HFF-Myc (cell line): ENCODE data around the gene HOXC12.

Source experiments
- DNase-seq: peaks from one replicate; pipeline ENCODE4 v3.0.0-alpha.2; 2011; ENCODE audit warnings: low read depth; ENCODE audit errors: extremely low read depth
- H3K4me3 ChIP-seq: replicated peaks from 2 replicates; pipeline ENCODE4 v1.5.1; 2011; ENCODE audit warnings: low read depth, mild to moderate bottlenecking, control low read depth, low read length
- TF ChIP-seq, protein P1 (sequence below): IDR thresholded peaks from 2 replicates; pipeline ENCODE4 v1.5.1; 2012; ENCODE audit warnings: mild to moderate bottlenecking, low read depth, low read length, control low read depth; ENCODE audit errors: missing control alignments

HOXC12 gene

DNA sequence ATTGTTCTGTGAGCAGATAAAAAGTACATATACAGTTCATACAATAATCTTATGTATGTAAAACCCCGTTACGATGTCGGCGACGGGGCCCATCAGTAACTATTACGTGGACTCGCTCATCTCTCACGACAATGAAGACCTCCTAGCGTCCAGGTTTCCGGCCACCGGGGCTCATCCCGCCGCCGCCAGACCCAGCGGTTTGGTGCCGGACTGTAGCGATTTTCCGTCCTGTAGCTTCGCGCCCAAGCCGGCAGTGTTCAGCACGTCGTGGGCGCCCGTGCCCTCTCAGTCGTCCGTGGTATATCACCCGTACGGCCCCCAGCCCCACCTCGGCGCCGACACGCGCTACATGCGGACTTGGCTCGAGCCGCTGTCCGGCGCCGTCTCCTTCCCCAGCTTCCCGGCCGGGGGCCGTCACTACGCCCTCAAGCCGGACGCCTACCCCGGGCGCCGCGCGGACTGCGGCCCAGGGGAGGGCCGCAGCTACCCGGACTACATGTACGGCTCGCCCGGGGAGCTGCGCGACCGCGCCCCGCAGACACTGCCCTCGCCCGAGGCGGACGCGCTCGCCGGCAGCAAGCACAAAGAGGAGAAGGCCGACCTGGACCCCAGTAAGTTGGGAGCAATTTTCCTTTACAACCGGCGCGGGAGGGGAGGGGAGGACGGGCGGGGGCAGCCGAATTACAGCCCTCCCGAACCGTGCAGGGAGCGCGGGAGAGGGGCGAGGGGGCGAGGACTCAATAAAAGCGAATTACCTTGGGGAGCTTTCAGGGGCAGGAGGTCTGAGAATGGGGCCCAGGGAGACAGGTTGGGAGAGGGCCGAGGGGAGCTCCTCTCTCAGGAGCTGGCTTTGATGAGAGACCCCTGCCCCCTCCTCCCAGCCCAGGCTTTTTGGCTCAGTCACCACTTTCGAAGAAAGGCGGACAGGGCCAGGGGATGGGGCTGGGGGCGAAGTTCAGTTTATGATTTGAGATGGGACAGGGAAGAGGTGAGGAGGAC lies 45.7 kb downstream of the HOXC12 start, which contains the start of gene HOXC9:
TSS of gene HOXC9 (plus strand) at position 46 of the 999 bp plus-strand sequence. CDS start at position 74, 28 bp downstream.
- peak within 1 kb of the TSS; percentile 67 for H3K4me3 ChIP-seq
- no peak for DNase-seq
- TF ChIP-seq, protein P1, sequence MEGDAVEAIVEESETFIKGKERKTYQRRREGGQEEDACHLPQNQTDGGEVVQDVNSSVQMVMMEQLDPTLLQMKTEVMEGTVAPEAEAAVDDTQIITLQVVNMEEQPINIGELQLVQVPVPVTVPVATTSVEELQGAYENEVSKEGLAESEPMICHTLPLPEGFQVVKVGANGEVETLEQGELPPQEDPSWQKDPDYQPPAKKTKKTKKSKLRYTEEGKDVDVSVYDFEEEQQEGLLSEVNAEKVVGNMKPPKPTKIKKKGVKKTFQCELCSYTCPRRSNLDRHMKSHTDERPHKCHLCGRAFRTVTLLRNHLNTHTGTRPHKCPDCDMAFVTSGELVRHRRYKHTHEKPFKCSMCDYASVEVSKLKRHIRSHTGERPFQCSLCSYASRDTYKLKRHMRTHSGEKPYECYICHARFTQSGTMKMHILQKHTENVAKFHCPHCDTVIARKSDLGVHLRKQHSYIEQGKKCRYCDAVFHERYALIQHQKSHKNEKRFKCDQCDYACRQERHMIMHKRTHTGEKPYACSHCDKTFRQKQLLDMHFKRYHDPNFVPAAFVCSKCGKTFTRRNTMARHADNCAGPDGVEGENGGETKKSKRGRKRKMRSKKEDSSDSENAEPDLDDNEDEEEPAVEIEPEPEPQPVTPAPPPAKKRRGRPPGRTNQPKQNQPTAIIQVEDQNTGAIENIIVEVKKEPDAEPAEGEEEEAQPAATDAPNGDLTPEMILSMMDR: no peak

DNA sequence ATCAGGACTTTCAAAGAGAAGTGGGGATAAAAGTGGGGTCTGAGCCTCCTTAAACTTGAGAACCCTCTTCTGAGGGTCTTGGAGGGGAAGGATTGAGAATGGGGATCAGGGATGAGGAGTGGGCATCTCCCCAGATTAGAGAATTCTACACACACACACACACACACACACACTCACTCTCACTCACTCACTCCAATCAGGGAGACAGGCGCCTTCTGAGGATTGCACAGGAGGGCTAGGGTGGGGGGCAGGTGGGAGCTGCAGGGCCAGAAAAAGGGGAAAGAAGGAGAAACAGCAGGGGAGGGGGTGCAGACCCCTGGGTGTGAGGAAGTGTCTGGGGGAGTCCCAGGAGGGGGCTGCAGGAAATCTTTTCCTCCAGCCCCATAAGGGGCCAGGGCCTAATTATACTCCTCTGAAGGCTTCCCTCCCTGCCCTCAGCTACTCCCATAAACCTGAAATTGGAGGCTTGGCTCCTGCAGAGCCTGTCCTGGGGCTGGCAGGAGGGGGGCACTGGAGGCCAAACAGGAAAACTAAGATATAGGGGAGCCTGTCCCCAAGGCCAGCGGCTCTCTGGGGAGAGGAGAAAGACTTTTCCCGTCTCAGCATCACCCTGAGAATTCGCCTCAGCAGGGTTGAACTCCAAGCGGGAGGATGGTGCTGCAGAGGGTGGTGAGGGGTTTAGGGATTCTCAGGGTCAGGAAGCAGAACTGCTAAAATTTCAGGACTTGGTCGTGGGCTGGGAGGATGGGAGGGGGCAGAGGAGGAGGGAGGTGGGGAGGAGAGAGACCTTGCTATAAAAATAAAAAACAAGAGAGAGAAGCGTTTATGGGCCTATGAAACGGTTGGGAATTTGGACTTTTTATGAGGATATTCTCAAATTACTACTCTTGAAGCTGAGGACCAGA lies 46.8 kb downstream of the HOXC12 start:
- TF ChIP-seq, protein P1: no peak
- DNase-seq: no peak
- peak overlapping the region; percentile 67 for H3K4me3 ChIP-seq

DNA sequence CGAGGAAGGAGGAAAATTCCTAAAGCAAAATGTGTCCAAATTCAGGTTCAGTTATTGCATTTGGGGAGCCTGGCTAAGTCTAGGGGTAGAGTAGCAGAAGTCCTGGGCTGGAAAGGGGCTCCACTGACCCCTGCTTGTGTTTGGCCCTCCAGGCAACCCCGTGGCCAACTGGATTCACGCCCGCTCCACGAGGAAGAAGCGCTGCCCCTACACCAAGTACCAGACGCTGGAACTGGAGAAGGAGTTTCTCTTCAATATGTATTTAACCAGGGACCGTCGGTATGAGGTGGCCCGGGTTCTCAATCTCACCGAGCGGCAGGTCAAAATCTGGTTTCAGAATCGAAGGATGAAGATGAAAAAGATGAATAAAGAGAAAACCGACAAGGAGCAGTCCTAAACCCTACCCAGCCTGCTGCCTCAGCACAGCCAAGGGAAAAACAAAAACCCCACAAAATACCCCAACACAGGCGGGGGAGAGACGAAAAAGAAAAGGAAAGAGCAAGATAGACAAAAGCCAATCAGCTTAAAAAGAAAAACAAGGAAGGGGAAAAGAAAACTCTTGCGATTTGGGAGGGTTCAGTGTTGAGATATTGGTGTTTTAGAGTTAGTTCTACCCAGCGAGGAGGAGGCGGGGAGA lies 47.7 kb downstream of the HOXC12 start:
- DNase-seq: no peak
- H3K4me3 ChIP-seq: no peak overlapping the region
- TF ChIP-seq, protein P1: no peak

DNA sequence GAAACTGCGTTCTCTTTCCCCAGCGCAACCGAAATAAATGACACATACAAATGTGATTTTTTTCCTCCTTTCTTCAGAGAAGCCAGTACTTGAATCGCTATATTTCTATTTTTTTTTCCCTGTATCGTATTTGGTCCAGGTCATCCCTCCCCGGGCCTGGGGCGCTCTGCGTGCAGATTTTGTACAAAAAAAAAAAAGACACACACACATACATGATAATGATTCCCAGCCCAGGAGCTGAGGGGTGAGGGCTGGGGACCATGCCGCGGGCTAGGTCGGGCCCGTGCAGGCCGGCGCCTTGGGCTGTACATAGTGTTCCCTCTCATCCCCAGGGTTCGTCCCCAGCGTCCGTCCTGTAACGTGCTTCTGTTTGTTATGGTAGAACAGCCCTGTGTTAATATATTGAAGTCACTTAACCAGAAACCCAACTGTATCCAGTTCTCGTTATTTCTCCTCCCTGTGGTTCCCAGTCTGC lies 48.2 kb downstream of the HOXC12 start:
- no peak overlapping the region for H3K4me3 ChIP-seq
- TF ChIP-seq, protein P1: no peak
- no peak for DNase-seq

DNA sequence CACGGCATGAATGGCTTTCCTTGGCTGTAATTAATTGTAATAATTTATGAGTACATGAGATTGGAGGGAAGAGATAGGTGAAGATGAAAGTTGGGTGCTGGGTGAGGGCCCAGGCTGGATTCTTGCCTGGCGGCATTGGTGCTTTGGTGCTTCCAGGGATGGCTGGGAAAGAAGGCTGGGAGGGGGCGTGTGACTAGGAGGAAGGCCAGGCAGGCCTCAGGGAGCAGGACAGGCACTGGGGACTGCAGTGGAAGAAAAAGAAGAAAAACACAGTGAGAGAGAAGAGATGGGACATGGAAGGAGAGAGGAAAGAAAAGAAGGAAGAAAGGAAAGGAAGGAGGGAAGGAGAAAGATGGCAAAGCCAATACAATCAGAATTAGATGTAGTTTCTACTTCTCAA lies 48.9 kb downstream of the HOXC12 start:
- DNase-seq: no peak
- no peak overlapping the region for H3K4me3 ChIP-seq
- TF ChIP-seq, protein P1: no peak

DNA sequence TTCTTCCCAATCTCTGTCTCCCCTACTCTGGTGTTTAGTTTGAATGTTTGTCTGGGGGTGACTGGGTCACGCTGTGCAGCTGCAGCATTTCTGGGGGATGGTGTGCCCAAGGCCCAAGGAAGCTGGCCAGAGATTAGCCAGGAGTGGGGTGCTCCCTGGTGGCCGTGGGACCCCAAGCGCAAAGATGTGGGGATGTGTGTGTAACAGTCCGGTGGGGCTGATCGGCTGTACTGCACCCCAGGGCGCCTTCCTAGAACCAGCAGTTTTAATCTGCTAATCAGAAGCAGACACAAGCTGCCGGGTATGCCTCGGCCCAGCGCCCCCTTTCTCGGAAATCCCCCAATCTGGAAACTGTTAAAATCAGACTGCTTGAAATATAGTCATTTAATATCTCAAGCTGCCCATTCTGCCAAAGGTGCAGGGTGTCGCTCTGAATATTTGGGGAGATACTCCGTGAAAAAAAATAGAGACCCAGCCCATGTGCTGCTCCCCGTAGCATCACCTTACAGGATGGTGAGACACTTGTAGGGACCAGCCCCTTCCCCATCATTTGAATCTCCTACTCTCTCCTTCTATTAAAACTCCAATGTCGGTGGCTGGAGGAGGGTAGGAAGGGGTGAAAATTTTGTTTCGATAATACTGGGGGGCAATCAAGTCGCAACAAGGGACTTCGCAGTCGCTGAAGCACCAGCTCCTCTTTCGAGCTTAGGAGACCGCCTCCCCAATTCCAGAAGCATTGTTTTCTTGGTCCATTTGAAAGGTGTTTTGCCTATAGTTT lies 49.5 kb downstream of the HOXC12 start:
- DNase-seq: no peak
- TF ChIP-seq, protein P1: peak; percentile 28
- H3K4me3 ChIP-seq: no peak overlapping the region
